Measurements from ENCODE around the gene TK1. TPM values are rescaled to one million over a fixed set of nuclear protein-coding genes. Genes with fewer than 3 reads are reported as not detected.

Gene TK1
- total and polyA plus RNA-seq, 2 donors (not counting 1 experiment from before 2014, with no cell fraction given): 2.2 to 3.8 TPM

- Histone ChIP-seq H3K79me2 (ENCODE audit: control insufficient read depth, insufficient read depth, low read length) (peaks cover 30% of the 10 kb centered on the region), H3K36me3 (replicated peaks in 1 of 2; ENCODE audit: control extremely low read depth in 1 of 2, control insufficient read depth in 1 of 2, extremely low read depth in 1 of 2, insufficient read depth in 2 of 2, low read length in 1 of 2) (no peaks in the 10 kb centered on the region), H2AFZ (ENCODE audit: insufficient read depth, low read depth, low read length, poor library complexity, severe bottlenecking) (no peak overlapping the region), H4K20me1 (ENCODE audit: control insufficient read depth, insufficient read depth, low read length, poor library complexity, severe bottlenecking) (peaks cover 12% of the 10 kb centered on the region), H3K27ac (ENCODE audit: low read length in 2 of 2) (no peak overlapping the region), H3K4me2 (replicated peaks; ENCODE audit: low read depth, low read length, poor library complexity, severe bottlenecking) (no peak overlapping the region), H3K4me3 (ENCODE audit: control extremely low read depth in 1 of 5, extremely low read depth in 1 of 5, insufficient read depth in 1 of 5, low read depth in 2 of 5, low read length in 4 of 5) (no peak overlapping the region), H3K9ac (ENCODE audit: low read length) (no peak overlapping the region), H3K27me3 (replicated peaks in 1 of 4; ENCODE audit: control extremely low read depth in 1 of 4, control insufficient read depth in 3 of 4, insufficient read depth in 4 of 4, low read length in 3 of 4) (no peaks in the 10 kb centered on the region), H3K9me3 (ENCODE audit: control extremely low read depth in 1 of 3, control insufficient read depth in 2 of 3, insufficient read depth in 1 of 3, low read length in 2 of 3) (no peaks in the 10 kb centered on the region), H3K4me1 (ENCODE audit: control insufficient read depth in 2 of 2, insufficient read depth in 2 of 2, low read length in 2 of 2) (peaks cover 14 to 31% of the 10 kb centered on the region in 2 donors)
- intact Hi-C loops (cut with micrococcal nuclease): no loop called here
- ChIA-PET POLR2A (interaction anchor here (1.0 to 19.6 kb wide), 4 partner anchors 10 to 30 kb away, joined by 3 to 432 read pairs (median 4); partner anchors contain the start of genes TMC6 and TMC8), CTCF (interaction anchor here (0.6 to 1.1 kb wide), 2 partner anchors 13 to 28 kb away, joined by 3 read pairs; no protein-coding TSS in a partner anchor)
- peak overlapping the region; percentile 37 for H3K27ac Mint-ChIP-seq
- DNase-seq (no peak), ATAC-seq (ENCODE audit: low read depth) (no peak)
- no peaks in the 10 kb centered on the region for H3K27me3 Mint-ChIP-seq
- peaks cover 29% of the 10 kb centered on the region for H3K4me1 Mint-ChIP-seq
- 96% methylated on average over 11 of the region's 16 CpGs for WGBS (ENCODE audit: insufficient coverage)
- no peak overlapping the region for H3K4me3 Mint-ChIP-seq
- TF ChIP-seq, protein P1, sequence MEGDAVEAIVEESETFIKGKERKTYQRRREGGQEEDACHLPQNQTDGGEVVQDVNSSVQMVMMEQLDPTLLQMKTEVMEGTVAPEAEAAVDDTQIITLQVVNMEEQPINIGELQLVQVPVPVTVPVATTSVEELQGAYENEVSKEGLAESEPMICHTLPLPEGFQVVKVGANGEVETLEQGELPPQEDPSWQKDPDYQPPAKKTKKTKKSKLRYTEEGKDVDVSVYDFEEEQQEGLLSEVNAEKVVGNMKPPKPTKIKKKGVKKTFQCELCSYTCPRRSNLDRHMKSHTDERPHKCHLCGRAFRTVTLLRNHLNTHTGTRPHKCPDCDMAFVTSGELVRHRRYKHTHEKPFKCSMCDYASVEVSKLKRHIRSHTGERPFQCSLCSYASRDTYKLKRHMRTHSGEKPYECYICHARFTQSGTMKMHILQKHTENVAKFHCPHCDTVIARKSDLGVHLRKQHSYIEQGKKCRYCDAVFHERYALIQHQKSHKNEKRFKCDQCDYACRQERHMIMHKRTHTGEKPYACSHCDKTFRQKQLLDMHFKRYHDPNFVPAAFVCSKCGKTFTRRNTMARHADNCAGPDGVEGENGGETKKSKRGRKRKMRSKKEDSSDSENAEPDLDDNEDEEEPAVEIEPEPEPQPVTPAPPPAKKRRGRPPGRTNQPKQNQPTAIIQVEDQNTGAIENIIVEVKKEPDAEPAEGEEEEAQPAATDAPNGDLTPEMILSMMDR (IDR thresholded peaks at IDR 0.05): no peak
- no peak for TF ChIP-seq EZH2 (IDR thresholded peaks at IDR 0.05; ENCODE audit: borderline replicate concordance, insufficient read depth, low read depth, low read length, poor library complexity, severe bottlenecking)
- H3K9me3 Mint-ChIP-seq (ENCODE audit: insufficient read depth): no peaks in the 10 kb centered on the region
Observed at GRCh38 chr17:78164748-78165607, 21.9 kb downstream of the TK1 start.
